ENCODE data around the gene FMN2. TPM values are rescaled to one million over a fixed set of nuclear protein-coding genes. Genes with fewer than 3 reads are reported as not detected.

FMN2 gene
- total and polyA plus RNA-seq, 3 donors from 2014 or later = 3.8 to 8.3 (median 4.3) TPM

DNA sequence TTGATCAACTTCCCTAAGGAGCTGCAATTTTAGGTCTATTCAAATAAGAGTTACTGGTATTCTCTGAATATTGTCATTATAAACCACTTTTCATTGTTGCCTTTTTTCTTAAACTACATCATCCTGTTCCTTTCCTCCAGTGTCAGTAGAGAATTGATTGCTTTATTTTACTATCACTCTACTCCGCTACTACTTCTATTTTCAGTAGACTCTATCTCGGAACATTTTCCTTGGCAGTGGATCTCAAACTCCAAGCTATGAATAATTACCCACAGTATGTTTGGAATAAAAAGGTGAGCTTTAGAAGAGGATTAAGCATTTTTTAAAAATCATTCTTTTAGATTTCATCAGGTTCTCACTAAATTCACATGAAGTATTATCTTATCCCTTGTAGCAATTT, 295.4 kb downstream of the FMN2 start:
- Histone ChIP-seq H3K27ac (no peak overlapping the region), H3K4me1 (no peaks in the 10 kb centered on the region), H3K9me3 (no peaks in the 10 kb centered on the region), H3K36me3 (ENCODE audit: low read depth, missing control alignments) (no peaks in the 10 kb centered on the region), H3K4me3 (no peak overlapping the region), H3K27me3 (no peaks in the 10 kb centered on the region)
- WGBS, 2 donors = 51 to 62% methylated on average over 2 of the region's 2 CpGs
- intact Hi-C loops (cut with DNase I; ENCODE audit: low total_unique reads) = no loop called here
- TF ChIP-seq POLR2A (IDR thresholded peaks at IDR 0.05) = no peak
- TF ChIP-seq, protein P1, sequence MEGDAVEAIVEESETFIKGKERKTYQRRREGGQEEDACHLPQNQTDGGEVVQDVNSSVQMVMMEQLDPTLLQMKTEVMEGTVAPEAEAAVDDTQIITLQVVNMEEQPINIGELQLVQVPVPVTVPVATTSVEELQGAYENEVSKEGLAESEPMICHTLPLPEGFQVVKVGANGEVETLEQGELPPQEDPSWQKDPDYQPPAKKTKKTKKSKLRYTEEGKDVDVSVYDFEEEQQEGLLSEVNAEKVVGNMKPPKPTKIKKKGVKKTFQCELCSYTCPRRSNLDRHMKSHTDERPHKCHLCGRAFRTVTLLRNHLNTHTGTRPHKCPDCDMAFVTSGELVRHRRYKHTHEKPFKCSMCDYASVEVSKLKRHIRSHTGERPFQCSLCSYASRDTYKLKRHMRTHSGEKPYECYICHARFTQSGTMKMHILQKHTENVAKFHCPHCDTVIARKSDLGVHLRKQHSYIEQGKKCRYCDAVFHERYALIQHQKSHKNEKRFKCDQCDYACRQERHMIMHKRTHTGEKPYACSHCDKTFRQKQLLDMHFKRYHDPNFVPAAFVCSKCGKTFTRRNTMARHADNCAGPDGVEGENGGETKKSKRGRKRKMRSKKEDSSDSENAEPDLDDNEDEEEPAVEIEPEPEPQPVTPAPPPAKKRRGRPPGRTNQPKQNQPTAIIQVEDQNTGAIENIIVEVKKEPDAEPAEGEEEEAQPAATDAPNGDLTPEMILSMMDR (IDR thresholded peaks at IDR 0.05) = no peak
- DNase-seq = no peak

DNA sequence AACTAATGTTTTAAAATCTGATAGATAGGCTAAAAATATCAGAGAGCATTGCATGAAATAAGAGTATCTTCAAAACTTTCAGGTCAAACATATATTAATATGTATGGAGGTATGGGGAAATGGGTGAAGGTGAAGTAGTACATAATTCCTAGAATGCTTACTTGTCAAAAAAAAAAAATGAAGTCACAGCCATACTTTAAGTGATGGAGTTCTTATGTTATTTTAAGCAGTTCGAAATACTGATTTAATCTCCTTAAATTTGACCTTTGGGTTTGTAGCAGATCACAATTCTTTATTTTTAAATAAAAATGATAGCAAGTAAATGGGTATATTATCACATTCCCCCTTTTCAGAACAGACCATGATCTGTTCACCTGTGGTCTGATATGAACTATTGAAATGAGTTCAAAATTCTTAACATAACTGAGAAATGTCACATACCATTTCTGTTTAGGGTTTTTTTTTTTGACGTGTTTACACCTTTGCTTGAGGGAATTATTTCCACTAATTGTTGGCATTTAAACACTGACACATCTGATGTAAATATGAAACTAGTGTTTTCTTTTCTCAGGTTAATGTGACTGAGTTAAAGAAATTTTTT, 300.1 kb downstream of the FMN2 start:
- H3K36me3 ChIP-seq (ENCODE audit: low read depth, missing control alignments) = no peaks in the 10 kb centered on the region
- no peak overlapping the region for H3K27ac ChIP-seq
- 82% methylated on average over 2 of the region's 2 CpGs for WGBS, 2 donors
- H3K4me1 ChIP-seq = no peaks in the 10 kb centered on the region
- H3K9me3 ChIP-seq = no peaks in the 10 kb centered on the region
- H3K4me3 ChIP-seq = no peak overlapping the region
- no peak for TF ChIP-seq POLR2A (IDR thresholded peaks at IDR 0.05)
- TF ChIP-seq, protein P1 (IDR thresholded peaks at IDR 0.05) = no peak
- DNase-seq = no peak
- intact Hi-C loops (cut with DNase I; ENCODE audit: low total_unique reads) = no loop called here
- H3K27me3 ChIP-seq = no peaks in the 10 kb centered on the region

DNA sequence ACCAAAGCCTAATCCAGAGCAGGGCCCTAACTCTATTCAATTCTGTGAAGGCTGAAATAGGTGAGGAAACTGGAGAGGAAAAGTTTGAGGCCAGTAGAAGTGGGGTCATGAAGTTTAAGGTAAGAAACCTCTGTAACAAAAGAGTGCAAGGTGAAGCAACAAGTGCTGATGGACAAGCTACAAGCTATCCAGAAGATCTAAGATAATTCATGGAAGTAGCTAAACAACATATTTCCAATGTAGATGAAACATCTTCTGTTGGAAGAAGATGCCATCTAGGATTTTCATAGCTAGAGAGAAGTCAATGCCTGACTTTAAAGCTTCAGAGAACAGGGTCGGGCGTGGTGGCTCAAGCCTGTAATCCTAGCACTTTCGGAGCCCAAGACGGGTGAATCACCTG, 302.7 kb downstream of the FMN2 start:
- no peak overlapping the region for H3K27ac ChIP-seq
- WGBS, 2 donors = 84 to 87% methylated on average over 4 of the region's 4 CpGs
- intact Hi-C loops (cut with DNase I; ENCODE audit: low total_unique reads) = no loop called here

DNA sequence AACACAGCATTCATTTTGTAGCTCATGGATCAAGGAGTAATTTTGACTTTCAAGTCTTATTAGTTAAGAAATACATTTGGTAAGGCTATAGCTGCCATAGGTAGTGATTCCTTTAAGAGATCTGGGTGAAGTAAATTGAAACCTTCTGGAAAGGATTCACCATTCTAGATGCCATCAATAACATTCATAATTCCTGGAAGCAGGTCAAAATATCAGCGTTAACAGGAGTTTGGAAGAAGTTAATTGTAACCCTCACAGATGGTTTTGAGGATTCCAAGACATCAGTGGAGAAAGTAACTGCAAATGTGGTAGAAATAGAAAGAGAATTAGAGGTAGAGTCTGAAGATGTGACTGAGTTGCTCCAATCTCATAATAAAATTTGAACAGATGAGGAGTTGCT, 303.7 kb downstream of the FMN2 start:
- H3K36me3 ChIP-seq (ENCODE audit: low read depth, missing control alignments) = no peaks in the 10 kb centered on the region
- DNase-seq = no peak
- H3K9me3 ChIP-seq = no peaks in the 10 kb centered on the region
- TF ChIP-seq, protein P1 (IDR thresholded peaks at IDR 0.05) = no peak
- no peak for TF ChIP-seq POLR2A (IDR thresholded peaks at IDR 0.05)
- no peak overlapping the region for H3K27ac ChIP-seq
- 55 to 72% methylated on average over 1 of the region's 1 CpG for WGBS, 2 donors
- no peak overlapping the region for H3K4me3 ChIP-seq
- intact Hi-C loops (cut with DNase I; ENCODE audit: low total_unique reads) = no loop called here
- no peaks in the 10 kb centered on the region for H3K4me1 ChIP-seq
- H3K27me3 ChIP-seq = no peaks in the 10 kb centered on the region

More for the DNA sequence above, 302.7 kb downstream of the FMN2 start:
- no peak overlapping the region for H3K4me3 ChIP-seq
- no peaks in the 10 kb centered on the region for H3K4me1 ChIP-seq
- no peaks in the 10 kb centered on the region for H3K27me3 ChIP-seq
- H3K9me3 ChIP-seq = no peaks in the 10 kb centered on the region
- DNase-seq = no peak
- TF ChIP-seq POLR2A (IDR thresholded peaks at IDR 0.05) = no peak
- TF ChIP-seq, protein P1 (IDR thresholded peaks at IDR 0.05) = no peak
- H3K36me3 ChIP-seq (ENCODE audit: low read depth, missing control alignments) = no peaks in the 10 kb centered on the region

DNA sequence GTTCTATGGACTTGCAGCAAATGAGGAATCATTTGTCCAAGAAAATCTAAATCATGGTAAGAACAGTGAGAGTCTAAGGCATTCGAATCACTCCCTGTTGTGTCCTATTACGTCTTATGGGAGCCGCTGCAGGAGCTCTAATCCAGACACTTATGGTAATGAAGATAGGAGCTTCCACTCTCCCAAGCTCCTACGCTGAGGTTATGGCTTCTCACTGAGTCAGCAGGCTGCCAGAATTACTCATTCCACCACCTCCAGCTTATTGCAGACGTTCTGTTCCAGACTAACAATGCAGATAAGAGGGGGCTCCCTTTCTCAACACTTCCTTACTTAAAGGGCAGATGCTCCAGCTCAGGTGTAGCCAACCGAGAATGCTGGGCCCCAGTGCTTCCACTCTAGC, 307.7 kb downstream of the FMN2 start:
- Histone ChIP-seq H3K4me1 (no peaks in the 10 kb centered on the region), H3K4me3 (no peak overlapping the region), H3K36me3 (ENCODE audit: low read depth, missing control alignments) (no peaks in the 10 kb centered on the region), H3K27ac (no peak overlapping the region), H3K27me3 (no peaks in the 10 kb centered on the region), H3K9me3 (no peaks in the 10 kb centered on the region)
- intact Hi-C loops (cut with DNase I; ENCODE audit: low total_unique reads) = no loop called here
- TF ChIP-seq, protein P1 (IDR thresholded peaks at IDR 0.05) = no peak
- no peak for TF ChIP-seq POLR2A (IDR thresholded peaks at IDR 0.05)
- 55 to 57% methylated on average over 6 of the region's 6 CpGs for WGBS, 2 donors
- DNase-seq = no peak
